Measurements from ENCODE around the gene RNF214.

DNA sequence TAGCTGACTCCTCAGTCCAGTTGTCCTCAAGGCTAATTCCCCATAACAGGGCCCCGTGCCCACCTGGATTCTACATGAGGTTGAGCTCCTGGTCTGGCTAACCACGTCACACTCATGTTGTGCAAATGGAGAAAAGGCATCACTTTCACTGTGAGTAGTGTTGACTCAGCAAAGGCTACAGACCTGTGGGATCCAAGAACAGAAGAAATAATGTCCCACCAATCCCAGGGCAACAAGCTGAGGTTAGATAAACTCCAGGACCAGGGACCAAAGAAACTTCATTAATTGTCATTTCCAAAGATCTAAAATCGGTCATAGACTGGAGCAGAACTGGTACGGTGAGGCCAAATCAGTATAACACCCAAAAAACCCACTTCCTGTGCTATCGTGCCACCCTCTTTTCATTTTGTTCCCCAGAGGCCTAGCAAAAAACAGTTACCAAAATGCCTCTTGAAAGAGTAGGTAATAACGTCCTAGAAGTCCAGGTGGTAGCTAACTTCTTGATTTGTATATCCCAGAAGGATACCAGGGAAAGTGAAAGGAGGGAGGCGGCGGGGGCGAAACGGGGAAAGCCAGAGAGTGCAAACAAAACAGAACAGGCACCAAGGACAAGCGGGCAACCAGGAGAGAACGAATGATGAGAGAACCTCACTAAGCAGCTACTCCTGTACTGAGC, 2.0 kb upstream of the RNF214 start:
- no peak for TF ChIP-seq POLR2A (IDR thresholded peaks at IDR 0.05)
- TF ChIP-seq, protein P1, sequence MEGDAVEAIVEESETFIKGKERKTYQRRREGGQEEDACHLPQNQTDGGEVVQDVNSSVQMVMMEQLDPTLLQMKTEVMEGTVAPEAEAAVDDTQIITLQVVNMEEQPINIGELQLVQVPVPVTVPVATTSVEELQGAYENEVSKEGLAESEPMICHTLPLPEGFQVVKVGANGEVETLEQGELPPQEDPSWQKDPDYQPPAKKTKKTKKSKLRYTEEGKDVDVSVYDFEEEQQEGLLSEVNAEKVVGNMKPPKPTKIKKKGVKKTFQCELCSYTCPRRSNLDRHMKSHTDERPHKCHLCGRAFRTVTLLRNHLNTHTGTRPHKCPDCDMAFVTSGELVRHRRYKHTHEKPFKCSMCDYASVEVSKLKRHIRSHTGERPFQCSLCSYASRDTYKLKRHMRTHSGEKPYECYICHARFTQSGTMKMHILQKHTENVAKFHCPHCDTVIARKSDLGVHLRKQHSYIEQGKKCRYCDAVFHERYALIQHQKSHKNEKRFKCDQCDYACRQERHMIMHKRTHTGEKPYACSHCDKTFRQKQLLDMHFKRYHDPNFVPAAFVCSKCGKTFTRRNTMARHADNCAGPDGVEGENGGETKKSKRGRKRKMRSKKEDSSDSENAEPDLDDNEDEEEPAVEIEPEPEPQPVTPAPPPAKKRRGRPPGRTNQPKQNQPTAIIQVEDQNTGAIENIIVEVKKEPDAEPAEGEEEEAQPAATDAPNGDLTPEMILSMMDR (IDR thresholded peaks at IDR 0.05) = no peak

Measured in esophagus squamous epithelium (tissue), 4 donors.